NCI-H2227 (cell line): ENCODE results near the gene DOP1A.

ENCODE experiments used
- DNase-seq: peaks from one replicate; lab custom pipeline; 2025; ENCODE audit not compliant: unreplicated experiment; lab: John Stamatoyannopoulos, UW

DOP1A gene

DNA sequence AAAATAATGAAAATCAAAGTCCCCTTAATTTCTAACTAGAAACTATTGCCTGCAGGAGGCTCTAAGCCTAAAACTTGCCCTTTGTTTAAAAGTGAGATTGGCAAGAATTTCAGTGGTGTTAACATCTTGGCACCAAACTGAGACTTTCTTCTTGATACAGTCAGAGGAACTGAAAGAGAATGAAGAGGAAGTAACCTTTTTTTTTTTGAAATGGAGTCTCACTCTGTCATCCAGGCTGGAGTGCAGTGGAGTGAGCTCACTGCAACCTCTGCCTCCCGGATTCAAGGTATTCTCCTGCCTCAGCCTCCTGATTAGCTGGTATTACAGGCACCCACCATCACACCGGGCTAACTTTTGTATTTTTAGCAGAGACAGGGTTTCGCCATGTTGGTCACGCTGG is 3.6 kb downstream of the DOP1A start:
- DNase-seq: no peak

DNA sequence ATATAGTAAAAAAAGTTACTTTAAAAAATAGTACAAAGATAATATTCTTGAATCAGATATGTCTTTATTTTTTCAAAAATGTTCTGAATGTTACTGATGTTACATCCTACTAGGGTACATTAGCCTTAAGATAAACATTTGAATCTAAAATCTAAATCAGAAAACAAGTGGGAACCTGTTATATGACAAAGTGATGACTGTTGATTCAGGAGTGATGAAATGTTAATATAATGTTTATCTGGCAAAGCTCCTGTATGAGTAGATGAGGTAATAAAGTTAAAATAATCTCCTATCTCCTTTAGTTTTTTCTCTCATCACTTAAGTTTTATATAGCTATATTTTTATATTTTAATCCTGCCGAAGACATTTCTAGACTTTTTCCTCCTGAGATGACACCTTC is 4.2 kb downstream of the DOP1A start:
- DNase-seq: no peak

DNA sequence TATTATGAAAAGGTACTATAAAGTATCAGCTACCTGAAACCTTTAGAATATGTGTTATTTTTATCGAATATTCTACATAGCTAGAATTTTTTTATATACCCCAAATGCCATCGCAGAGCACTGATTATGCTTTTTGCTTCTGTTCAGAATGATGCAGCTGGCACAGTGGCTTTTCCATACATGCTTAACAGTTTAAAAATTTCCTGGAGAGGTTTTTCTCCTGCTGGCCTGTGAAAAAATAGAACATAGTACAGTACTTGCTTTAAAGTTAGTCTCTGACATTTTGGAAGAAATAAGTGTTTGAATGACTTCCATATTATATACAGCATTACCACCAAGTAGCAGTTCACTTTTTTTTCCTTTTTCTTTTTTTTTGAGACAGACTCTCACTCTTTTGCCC is 5.3 kb downstream of the DOP1A start:
- no peak for DNase-seq

DNA sequence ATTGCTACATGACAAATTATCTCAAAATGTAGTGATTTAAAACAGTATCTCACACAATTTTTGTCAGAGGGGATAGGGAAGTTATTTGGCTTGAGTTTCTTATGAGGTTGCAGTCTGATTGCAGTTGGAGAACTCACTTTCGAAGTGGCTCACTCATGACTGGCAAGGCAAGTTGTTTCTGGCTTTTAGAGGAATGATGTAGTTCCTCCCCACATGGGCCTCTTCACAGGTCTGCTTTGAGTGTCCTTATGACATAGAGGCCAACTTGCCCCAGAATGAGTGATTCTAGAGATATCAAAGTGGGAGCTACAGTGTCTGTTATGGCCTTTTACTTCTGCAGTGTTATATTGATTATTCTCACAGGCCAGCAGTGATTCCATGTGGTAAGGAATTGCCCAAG is 6.1 kb downstream of the DOP1A start:
- DNase-seq: no peak

DNA sequence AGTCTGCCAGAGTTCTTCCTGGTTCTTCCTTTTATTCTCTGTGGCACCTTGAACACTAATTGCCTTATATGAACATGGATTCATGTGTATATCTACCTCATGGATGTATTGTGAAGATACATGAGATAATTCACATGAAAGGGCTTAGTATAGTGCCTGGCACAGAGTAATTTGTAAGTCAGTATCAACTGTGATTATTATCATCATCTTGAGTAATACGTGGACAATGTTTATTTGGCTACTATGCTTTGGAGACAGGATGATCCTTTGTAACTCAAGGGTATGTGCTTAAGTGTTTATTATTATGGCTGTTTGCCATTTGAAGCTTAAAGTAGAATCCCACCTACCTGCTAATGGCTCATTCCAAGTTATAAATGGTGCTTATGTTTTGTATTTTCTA is 16.0 kb downstream of the DOP1A start:
- no peak for DNase-seq

DNA sequence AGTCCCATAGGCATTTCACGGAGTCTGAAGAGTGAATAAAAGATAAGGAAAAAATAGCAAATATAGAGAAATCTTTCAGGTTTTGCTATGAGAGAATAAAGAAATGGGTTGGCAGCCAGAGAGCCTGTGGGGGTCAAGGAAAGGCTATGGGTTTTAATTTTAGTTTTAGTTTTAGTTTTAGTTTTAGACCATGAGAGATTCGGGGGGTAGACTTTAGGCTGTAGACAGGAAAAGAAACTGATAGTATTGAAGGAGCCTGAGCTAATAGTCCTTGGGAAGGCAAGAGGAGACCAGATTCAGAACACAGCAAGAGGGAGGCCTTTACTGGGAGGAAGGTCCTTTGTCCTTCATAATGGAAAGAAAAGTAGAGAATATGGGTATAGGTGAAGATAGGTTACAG is 19.3 kb downstream of the DOP1A start:
- DNase-seq: no peak

DNA sequence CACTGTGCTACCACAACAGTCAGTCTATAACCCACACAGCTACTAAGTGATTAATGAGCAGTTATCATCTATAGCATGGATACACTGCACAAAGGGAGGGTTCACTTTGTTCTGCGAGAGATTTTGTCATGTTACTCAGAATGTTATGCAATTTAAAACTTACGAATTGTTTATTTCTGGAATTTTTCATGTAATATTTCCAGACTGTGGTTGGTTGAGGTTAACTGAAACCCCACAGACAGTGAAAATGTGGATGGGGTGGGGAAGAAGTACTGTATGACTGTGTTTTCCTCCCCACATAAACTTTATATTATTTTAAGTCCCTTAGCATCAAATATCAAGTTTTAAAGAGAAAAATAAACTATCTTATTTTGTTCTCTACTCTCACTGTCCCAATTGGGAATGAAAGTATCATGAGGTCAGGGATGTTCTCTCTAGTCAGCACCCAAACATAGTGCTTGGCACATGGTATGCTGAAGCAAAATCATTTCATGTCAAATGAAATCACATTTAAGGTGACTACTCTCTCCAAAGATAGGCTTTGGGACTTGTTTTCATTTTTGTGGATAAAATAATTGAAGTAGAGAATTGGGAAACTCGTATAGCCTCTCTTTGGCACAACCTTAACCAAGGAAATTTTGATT is 25.4 kb downstream of the DOP1A start:
- no peak for DNase-seq

DNA sequence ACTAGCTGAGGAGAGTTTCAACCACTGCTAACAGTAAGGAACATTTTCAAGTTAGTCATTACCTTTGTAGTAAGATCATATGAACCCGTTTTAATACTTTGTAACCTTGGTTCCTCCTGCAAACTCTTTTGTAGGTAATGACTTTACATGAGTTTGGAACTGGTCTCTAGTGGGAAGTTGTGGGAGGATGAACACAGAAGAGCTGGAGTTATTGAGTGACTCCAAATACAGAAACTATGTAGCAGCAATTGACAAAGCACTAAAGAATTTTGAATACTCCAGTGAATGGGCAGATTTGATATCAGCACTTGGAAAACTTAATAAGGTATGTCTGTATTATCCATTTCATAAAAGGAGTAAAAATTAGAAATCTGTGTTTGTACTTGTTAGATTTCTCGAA is 29.3 kb downstream of the DOP1A start:
- DNase-seq: no peak

DNA sequence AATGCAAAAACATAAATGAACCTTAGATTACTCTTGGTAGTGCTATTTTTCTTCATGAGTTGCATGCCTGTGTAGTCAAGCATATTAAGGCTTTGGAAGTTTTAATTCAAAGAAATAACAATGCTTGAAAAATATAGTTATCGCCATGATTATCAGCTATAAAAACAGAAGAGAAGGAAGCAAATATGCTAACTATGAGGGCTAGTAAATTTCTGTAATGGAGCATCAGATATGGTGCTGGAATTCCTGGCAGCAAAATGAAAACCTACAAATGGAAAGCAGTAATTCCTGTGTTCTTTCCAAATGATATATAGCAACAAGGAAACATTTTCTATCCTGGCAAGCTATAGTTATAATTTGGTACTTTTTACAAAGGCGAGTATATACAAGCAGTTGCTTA is 29.7 kb downstream of the DOP1A start:
- DNase-seq: no peak

DNA sequence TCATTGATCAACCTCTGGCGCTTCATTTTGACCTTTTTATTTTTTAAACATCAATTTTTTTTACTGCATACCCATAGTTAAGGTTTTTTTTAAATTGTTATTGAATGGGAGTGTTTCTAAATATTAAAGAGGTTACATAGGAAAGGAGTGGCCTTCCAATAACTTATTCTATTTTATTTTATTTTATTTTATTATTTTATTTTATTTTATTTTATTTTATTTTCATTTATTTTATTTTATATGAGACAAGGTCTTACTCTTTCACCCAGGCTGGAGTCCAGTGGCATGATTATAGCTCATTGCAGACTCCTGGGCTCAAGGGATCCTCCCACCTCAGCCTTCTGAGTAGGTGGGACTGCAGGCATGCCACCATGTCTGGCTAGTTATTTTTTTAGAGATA is 30.2 kb downstream of the DOP1A start:
- DNase-seq: no peak

DNA sequence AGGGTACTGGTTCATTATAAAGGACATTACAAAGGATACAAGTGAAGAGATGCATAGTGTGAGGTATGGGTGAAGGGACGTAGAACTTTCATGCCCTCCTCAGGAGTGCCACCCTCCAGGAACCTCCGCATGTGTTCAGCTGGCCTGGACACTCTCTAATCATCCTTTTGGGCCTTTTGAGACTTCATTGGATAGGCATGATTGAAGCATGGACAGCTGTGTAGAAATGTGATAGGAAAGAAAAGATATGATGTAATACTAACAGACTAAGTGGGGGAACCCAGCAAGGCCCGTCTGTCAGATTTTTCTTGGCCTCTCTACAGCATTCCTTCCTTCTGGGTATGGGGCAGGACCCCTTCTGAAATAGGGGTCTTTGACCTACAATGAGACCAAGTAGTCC is 31.1 kb downstream of the DOP1A start:
- DNase-seq: no peak

DNA sequence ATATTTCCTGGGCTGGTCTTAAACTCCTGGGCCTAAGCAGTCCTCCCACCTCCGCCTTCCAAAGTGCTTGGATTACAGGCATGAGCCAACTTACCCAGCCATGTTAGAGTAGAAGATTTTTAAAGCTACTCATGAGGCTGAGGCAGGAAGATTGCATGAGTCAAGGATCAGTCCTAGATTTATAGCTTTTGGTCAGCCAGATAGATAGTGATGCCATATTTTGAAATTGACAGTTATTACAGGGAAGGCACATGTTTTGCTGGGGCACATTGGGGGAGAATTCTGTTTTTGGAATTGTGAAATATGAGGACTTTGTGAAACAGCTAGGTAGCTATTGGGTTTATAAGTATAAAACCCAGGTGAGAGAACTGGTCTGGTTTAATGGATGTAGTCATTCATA is 40.9 kb downstream of the DOP1A start:
- DNase-seq: no peak

DNA sequence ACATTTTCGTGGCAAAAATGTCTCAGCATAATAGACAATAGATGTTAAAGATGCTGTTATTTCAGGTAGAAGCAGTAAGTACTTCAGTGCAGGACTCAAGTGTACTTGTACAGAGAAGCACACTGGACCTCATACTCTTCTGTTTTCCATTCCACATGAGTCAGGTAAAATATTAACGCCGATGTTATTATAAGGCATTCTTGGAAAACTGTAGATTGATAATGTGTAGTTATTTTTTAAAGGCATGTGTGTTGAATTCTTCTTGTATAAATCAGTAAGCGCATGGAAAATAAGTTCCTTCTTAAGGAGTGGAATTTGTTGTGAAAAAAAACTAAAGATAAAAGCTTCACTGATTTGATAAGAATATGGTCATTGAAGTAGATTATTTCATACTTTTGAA is 45.8 kb downstream of the DOP1A start:
- no peak for DNase-seq

DNA sequence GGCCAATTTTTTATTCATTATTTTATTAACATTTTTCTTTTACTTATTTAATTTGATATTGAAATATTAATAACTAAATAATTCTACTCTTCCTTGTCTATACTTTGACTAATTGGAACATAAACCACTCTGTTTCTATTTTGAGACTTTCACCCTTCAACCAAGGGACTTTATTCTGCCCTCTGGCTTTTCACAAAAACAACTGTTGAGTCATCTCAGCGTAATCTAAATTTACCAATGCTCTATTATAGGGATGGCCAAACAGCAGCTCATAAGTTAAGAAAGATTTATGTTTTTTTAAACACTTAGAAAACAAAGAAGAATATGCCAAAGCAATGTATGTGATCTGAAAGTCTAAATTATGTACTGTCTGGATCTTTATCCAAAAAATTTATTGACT is 46.7 kb downstream of the DOP1A start:
- DNase-seq: no peak

DNA sequence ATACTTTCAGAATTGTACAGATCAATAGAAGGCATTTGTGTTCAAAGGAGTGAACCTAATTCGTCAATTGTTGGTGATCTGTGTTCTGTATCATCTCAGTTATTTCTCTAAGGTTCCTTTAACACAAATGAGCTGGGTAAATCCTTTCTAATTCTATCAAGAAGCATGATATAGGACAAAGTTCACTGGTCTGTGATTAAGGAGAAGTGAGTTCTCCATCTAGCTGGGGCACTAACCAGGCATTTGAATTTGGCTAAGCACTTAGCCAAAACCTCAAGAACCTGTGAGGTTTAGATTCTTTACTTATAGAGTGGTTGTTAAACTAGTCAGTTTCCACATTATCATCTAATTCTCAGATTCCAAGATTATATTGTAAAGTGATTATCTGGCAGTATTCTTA is 50.3 kb downstream of the DOP1A start:
- DNase-seq: no peak

DNA sequence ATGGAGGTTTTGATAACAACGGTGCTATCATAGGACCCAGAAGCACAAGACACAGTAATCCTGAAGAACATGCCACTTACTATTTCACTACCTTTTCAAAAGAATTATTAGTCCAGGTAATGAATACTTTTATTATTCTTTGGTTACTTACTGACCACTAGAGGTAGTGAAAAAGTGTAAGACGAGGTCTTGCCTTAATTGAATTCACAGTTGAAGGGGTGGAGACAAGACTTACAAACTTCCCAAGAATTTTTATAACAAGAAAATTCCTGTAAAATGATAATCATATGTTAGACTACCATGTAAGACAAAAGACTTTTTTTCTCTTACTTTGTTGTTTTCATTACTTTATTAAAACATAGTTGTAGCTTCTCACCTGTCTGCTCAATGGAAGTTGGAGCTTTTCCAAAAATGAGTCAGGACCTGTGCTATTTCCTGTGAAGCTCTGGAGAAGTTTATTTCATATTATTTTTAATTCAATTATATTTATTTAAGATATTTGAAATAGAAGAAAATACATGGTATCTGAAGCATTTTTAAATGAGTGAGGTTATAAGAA is 52.4 kb downstream of the DOP1A start:
- DNase-seq: no peak

DNA sequence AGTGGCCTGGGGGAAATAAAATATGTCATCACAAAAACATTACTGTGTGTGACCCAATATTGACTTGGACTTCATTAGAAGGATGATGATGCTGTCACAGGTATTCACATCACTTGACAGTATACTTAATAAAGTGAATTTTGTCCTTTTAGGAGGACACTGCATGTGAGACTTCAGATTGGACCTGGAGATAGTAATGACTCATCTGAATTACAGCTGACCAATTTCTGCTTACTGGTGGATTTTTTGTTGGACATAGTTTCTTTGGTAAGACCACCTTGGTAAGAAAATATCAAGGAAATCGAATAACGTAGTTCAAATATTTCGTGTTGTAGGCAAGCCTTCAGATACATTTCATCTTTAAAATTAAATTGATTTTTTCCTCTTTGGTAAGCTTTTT is 57.1 kb downstream of the DOP1A start:
- no peak for DNase-seq

DNA sequence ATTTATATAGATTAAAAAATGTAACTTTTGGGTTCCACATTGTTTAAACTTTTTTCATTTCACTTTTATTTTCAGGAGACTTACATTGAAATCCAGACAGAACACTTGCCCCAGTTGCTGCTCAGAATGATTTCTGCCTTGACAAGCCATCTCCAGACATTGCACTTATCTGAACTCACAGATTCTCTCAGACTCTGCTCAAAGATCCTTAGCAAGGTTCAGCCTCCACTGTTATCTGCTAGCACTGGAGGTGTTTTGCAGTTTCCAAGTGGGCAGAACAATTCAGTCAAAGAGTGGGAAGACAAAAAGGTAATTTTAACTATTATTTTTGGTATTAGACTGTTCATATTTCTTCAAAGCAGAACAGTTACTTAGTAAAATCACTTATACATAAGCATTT is 58.0 kb downstream of the DOP1A start:
- no peak for DNase-seq

DNA sequence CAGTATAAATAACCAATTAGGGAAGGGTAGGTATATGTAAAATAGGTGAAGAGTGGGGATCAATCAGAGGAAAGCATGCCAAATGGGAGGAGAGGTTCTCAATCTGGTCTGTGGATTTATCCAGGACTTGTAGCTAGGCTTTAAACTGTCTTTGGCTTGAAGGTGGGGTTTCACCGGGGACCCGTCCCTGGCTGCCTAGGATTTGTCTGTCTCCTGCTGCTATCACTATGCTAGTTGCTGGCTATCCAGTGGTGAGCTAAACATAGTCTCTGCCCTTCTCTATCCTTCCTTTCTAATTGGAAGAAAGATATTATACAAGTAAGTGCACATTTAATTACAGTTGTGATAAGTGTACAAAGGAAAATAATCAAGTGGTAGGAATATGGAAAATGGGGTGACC is 58.8 kb downstream of the DOP1A start:
- no peak for DNase-seq

DNA sequence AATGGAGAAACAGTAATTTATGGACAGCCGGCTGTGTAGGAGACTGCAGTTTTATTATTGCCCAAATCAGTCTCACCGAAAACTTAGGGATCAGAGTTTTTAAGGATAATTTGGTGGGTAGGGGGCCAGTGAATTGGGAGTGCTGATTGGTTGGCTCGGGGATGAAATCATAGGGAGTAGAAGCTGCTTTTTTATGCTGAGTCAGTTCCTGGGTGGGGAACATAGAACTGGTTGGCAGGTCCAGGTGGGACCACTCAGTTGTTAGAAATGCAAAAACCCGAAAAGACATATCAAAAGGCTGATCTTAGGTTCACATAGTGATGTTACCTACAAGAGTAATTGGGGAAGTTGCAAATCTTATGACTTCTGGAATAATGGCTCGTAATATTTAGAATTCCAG is 59.3 kb downstream of the DOP1A start:
- no peak for DNase-seq

DNA sequence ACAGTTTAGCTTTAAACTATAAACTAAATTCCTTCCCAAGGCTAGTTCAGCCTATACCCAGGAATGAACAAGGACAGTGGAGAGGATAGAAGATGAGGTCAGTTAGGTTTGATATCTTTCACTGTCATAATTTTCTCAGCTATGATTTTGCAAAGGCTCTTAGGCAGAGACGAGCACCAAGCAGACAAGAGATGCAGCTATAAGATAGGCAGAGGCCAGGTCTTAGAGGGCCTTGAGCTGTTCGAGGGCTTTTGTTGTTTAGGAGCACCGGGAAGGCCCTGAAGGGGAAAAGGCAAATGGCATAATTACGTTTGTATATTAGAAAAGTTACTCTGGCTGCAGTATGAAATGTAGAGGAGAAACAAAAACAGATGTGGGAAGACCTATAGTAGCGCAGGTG is 59.8 kb downstream of the DOP1A start:
- DNase-seq: no peak

DNA sequence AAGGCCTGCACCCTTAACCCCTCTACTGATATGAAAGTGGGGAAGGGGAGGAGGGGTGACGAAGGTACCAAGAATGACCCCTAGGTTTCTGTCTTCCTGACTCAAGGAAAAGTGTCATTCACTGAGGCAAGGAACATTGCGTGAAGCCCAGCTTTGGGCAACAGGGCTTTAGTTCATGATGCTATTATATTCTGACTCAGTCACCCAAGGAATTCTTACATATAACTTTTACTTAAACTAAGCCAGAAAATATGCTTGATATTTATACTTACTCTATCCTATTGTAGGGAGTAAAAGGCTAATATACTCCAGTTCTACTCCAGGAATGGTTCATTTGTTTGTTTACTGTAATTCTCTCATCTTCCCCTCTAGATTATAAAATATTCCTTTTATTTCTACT is 60.5 kb downstream of the DOP1A start:
- no peak for DNase-seq

DNA sequence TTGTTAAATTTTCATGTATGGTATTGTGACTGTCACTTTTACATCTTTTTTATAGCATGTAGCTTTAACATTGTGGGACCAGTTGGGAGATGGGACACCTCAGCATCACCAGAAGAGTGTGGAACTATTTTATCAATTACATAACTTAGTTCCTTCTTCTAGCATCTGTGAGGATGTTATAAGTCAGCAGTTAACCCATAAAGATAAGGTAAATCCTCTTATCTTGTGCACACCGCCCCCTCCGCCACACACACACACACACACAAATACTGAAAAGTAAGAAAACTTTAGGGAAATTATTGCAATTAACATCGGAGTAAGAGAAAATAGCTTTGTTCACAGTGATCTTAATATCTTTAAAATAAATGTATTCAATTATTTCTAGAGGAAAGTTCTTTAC is 64.7 kb downstream of the DOP1A start:
- no peak for DNase-seq
